ENCODE data around the gene SIGLEC1.

- TF ChIP-seq CTCF (IDR thresholded peaks at IDR 0.05), result no peak
- no peak for TF ChIP-seq POLR2A (IDR thresholded peaks at IDR 0.05)
- TF ChIP-seq POLR2AphosphoS5 (IDR thresholded peaks at IDR 0.05), result no peak
Observed at GRCh38 chr20:3730803-3731672, 18.6 kb upstream of the SIGLEC1 start.
